ENCODE results near the gene DST.

Gene DST

GRCh38 chr6:56652231-56652630 lies 9.5 kb upstream of the DST start:
- Mint-ChIP-seq H3K4me1 (ENCODE audit: low read depth) (no peaks in the 10 kb centered on the region), H3K9me3 (no peaks in the 10 kb centered on the region), H3K27ac (no peak overlapping the region), H3K4me3 (no peak overlapping the region), H3K27me3 (no peaks in the 10 kb centered on the region), H3K36me3 (ENCODE audit: low read depth) (no peaks in the 10 kb centered on the region)

GRCh38 chr6:56650191-56650590 lies 7.5 kb upstream of the DST start:
- no peaks in the 10 kb centered on the region for H3K27me3 Mint-ChIP-seq
- H3K9me3 Mint-ChIP-seq: no peaks in the 10 kb centered on the region
- no peaks in the 10 kb centered on the region for H3K36me3 Mint-ChIP-seq (ENCODE audit: low read depth)
- no peaks in the 10 kb centered on the region for H3K4me1 Mint-ChIP-seq (ENCODE audit: low read depth)
- no peak overlapping the region for H3K27ac Mint-ChIP-seq
- no peak overlapping the region for H3K4me3 Mint-ChIP-seq

- Mint-ChIP-seq H3K4me1 (ENCODE audit: low read depth) (no peaks in the 10 kb centered on the region), H3K36me3 (ENCODE audit: low read depth) (no peaks in the 10 kb centered on the region), H3K4me3 (no peak overlapping the region), H3K9me3 (no peaks in the 10 kb centered on the region), H3K27ac (no peak overlapping the region), H3K27me3 (no peaks in the 10 kb centered on the region)
Observed at GRCh38 chr6:56649782-56650181, 7.1 kb upstream of the DST start.

- H3K27me3 Mint-ChIP-seq: no peaks in the 10 kb centered on the region
- H3K27ac Mint-ChIP-seq: no peak overlapping the region
Observed at GRCh38 chr6:56649053-56649769, 6.5 kb upstream of the DST start.

GRCh38 chr6:56647172-56647762 lies 4.6 kb upstream of the DST start:
- no peak overlapping the region for H3K27ac Mint-ChIP-seq
- H3K4me3 Mint-ChIP-seq: no peak overlapping the region
- no peaks in the 10 kb centered on the region for H3K9me3 Mint-ChIP-seq

More at GRCh38 chr6:56649053-56649769, 6.5 kb upstream of the DST start:
- no peaks in the 10 kb centered on the region for H3K36me3 Mint-ChIP-seq (ENCODE audit: low read depth)
- no peaks in the 10 kb centered on the region for H3K4me1 Mint-ChIP-seq (ENCODE audit: low read depth)
- H3K9me3 Mint-ChIP-seq: no peaks in the 10 kb centered on the region
- H3K4me3 Mint-ChIP-seq: no peak overlapping the region

GRCh38 chr6:56644366-56644765 lies 1.7 kb upstream of the DST start:
- H3K4me3 Mint-ChIP-seq: no peak overlapping the region
- no peaks in the 10 kb centered on the region for H3K9me3 Mint-ChIP-seq
- no peaks in the 10 kb centered on the region for H3K36me3 Mint-ChIP-seq (ENCODE audit: low read depth)
- H3K4me1 Mint-ChIP-seq (ENCODE audit: low read depth): no peaks in the 10 kb centered on the region
- H3K27me3 Mint-ChIP-seq: no peaks in the 10 kb centered on the region
- H3K27ac Mint-ChIP-seq: no peak overlapping the region

More at GRCh38 chr6:56647172-56647762, 4.6 kb upstream of the DST start:
- Mint-ChIP-seq H3K4me1 (ENCODE audit: low read depth) (no peaks in the 10 kb centered on the region), H3K36me3 (ENCODE audit: low read depth) (no peaks in the 10 kb centered on the region), H3K27me3 (no peaks in the 10 kb centered on the region)

GRCh38 chr6:56643379-56644089 lies 845 bp upstream of the DST start:
- Mint-ChIP-seq H3K4me1 (ENCODE audit: low read depth) (no peaks in the 10 kb centered on the region), H3K36me3 (ENCODE audit: low read depth) (no peaks in the 10 kb centered on the region), H3K27ac (no peak overlapping the region), H3K27me3 (no peaks in the 10 kb centered on the region), H3K4me3 (no peak overlapping the region), H3K9me3 (no peaks in the 10 kb centered on the region)

GRCh38 chr6:56640374-56640773 lies 2.3 kb downstream of the DST start:
- no peaks in the 10 kb centered on the region for H3K9me3 Mint-ChIP-seq
- H3K27me3 Mint-ChIP-seq: no peaks in the 10 kb centered on the region
- no peak overlapping the region for H3K27ac Mint-ChIP-seq
- no peaks in the 10 kb centered on the region for H3K4me1 Mint-ChIP-seq (ENCODE audit: low read depth)
- no peaks in the 10 kb centered on the region for H3K36me3 Mint-ChIP-seq (ENCODE audit: low read depth)
- H3K4me3 Mint-ChIP-seq: no peak overlapping the region

- H3K27me3 Mint-ChIP-seq: no peaks in the 10 kb centered on the region
- no peak overlapping the region for H3K27ac Mint-ChIP-seq
- no peaks in the 10 kb centered on the region for H3K4me1 Mint-ChIP-seq (ENCODE audit: low read depth)
Observed at GRCh38 chr6:56638760-56639159, 3.9 kb downstream of the DST start.

GRCh38 chr6:56637640-56638039 lies 5.0 kb downstream of the DST start:
- H3K27ac Mint-ChIP-seq: no peak overlapping the region
- H3K4me3 Mint-ChIP-seq: no peak overlapping the region
- no peaks in the 10 kb centered on the region for H3K4me1 Mint-ChIP-seq (ENCODE audit: low read depth)
- H3K27me3 Mint-ChIP-seq: no peaks in the 10 kb centered on the region
- H3K36me3 Mint-ChIP-seq (ENCODE audit: low read depth): no peaks in the 10 kb centered on the region
- no peaks in the 10 kb centered on the region for H3K9me3 Mint-ChIP-seq

More at GRCh38 chr6:56638760-56639159, 3.9 kb downstream of the DST start:
- H3K36me3 Mint-ChIP-seq (ENCODE audit: low read depth): no peaks in the 10 kb centered on the region
- no peak overlapping the region for H3K4me3 Mint-ChIP-seq
- no peaks in the 10 kb centered on the region for H3K9me3 Mint-ChIP-seq

GRCh38 chr6:56628105-56628504 lies 14.6 kb downstream of the DST start:
- Mint-ChIP-seq H3K36me3 (ENCODE audit: low read depth) (no peaks in the 10 kb centered on the region), H3K27ac (no peak overlapping the region), H3K4me1 (ENCODE audit: low read depth) (no peaks in the 10 kb centered on the region), H3K9me3 (no peaks in the 10 kb centered on the region), H3K4me3 (no peak overlapping the region), H3K27me3 (peaks cover 3% of the 10 kb centered on the region)

GRCh38 chr6:56625356-56625755 lies 17.3 kb downstream of the DST start:
- H3K4me3 Mint-ChIP-seq: no peak overlapping the region
- no peak overlapping the region for H3K27ac Mint-ChIP-seq
- no peaks in the 10 kb centered on the region for H3K4me1 Mint-ChIP-seq (ENCODE audit: low read depth)
- H3K27me3 Mint-ChIP-seq: peaks cover 3% of the 10 kb centered on the region
- no peaks in the 10 kb centered on the region for H3K9me3 Mint-ChIP-seq
- H3K36me3 Mint-ChIP-seq (ENCODE audit: low read depth): no peaks in the 10 kb centered on the region

GRCh38 chr6:56624728-56625069 lies 18.0 kb downstream of the DST start:
- Mint-ChIP-seq H3K9me3 (no peaks in the 10 kb centered on the region), H3K27me3 (peaks cover 3% of the 10 kb centered on the region), H3K36me3 (ENCODE audit: low read depth) (no peaks in the 10 kb centered on the region), H3K4me1 (ENCODE audit: low read depth) (no peaks in the 10 kb centered on the region), H3K4me3 (no peak overlapping the region), H3K27ac (no peak overlapping the region)

GRCh38 chr6:56624046-56624727 lies 18.5 kb downstream of the DST start:
- no peak overlapping the region for H3K27ac Mint-ChIP-seq
- no peaks in the 10 kb centered on the region for H3K36me3 Mint-ChIP-seq (ENCODE audit: low read depth)
- no peak overlapping the region for H3K4me3 Mint-ChIP-seq
- H3K4me1 Mint-ChIP-seq (ENCODE audit: low read depth): no peaks in the 10 kb centered on the region
- H3K9me3 Mint-ChIP-seq: no peaks in the 10 kb centered on the region
- peaks cover 2% of the 10 kb centered on the region for H3K27me3 Mint-ChIP-seq

- no peaks in the 10 kb centered on the region for H3K9me3 Mint-ChIP-seq
- H3K36me3 Mint-ChIP-seq (ENCODE audit: low read depth): no peaks in the 10 kb centered on the region
- no peak overlapping the region for H3K27ac Mint-ChIP-seq
- H3K27me3 Mint-ChIP-seq: no peaks in the 10 kb centered on the region
- no peaks in the 10 kb centered on the region for H3K4me1 Mint-ChIP-seq (ENCODE audit: low read depth)
- H3K4me3 Mint-ChIP-seq: no peak overlapping the region
Observed at GRCh38 chr6:56620229-56620868, 22.3 kb downstream of the DST start.

Data from stimulated activated naive CD8-positive, alpha-beta T cell treated with anti-CD3 and anti-CD28 coated beads, Interleukin-15, Interleukin-2, amounts not matched to agents 100 ng/mL and 50 ng/mL, for 24 hours (primary cell).